GM12891 (cell line): ENCODE data around the gene PHETA1.

Experiments
- POLR2A ChIP-seq: IDR thresholded peaks from 2 replicates; pipeline ENCODE4 v1.6.1; 2011; ENCODE audit warnings: low read depth, low read length, control low read depth
- POLR2AphosphoS5 ChIP-seq: IDR thresholded peaks from 2 replicates; pipeline ENCODE4 v1.6.1; 2011; ENCODE audit warnings: low read depth, low read length, control low read depth
- POU2F2 ChIP-seq: IDR thresholded peaks from 2 replicates; pipeline ENCODE4 v1.6.1; 2011; ENCODE audit warnings: low read depth, mild to moderate bottlenecking, control low read depth, low read length, moderate library complexity
- SPI1 ChIP-seq: IDR thresholded peaks from 2 replicates; pipeline ENCODE4 v1.6.1; 2011; ENCODE audit warnings: low read depth, low read length, control low read depth
- TAF1 ChIP-seq: IDR thresholded peaks from 2 replicates; pipeline ENCODE4 v1.6.1; 2011; ENCODE audit warnings: low read depth, low read length, control low read depth

DNA sequence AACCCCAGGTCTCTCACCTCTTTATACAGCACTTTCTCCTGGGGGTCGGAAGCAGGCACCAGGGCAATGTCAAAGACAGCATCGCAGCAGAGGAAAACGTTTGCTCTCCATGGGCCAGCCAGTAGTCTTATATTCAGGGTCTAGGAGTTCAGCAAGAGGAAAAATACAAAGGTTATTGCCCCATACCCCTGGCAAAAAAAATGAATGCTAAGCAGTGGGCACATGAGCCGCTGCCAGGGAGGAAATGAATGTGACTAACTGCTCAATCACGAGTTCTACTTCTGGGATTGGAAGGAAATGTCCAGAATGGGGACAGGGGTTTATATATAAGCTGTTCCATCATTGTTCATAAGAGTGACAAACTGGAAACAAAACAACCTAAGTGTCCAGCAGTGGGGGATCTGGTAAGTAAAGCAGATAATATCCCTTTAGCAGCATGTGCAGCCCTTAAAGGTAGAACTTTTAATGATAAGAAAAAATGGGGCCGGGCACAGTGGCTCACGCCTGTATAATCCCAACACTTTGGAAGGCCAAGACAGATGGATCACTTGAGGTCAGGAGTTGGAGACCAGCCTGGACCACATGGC is 53.8 kb downstream of the PHETA1 start:
- TF ChIP-seq POLR2A: no peak
- TF ChIP-seq POLR2AphosphoS5: no peak
- TF ChIP-seq SPI1: no peak
- TF ChIP-seq TAF1: no peak
- no peak for TF ChIP-seq POU2F2
